ENCODE data around the gene TRIM28.

TRIM28 gene

GRCh38 chr19:58548859-58549663, 5.2 kb downstream of the TRIM28 start:
- ChIA-PET POLR2A (no interaction called here), CTCF (no interaction called here)
- no peak for TF ChIP-seq CTCF (IDR thresholded peaks at IDR 0.05; ENCODE audit: insufficient read depth, low read length, missing control alignments)

GRCh38 chr19:58549664-58550361, 5.9 kb downstream of the TRIM28 start:
- POLR2A ChIA-PET = no interaction called here
- H3K4me3 ChIP-seq (ENCODE audit: low read depth, low read length) = no peak overlapping the region
- TF ChIP-seq CTCF (IDR thresholded peaks at IDR 0.05; ENCODE audit: insufficient read depth, low read length, missing control alignments) = no peak
- CTCF ChIA-PET = no interaction called here
- no peak for DNase-seq (ENCODE audit: low read depth, low spot score)

More at GRCh38 chr19:58548859-58549663, 5.2 kb downstream of the TRIM28 start:
- no peak overlapping the region for H3K4me3 ChIP-seq (ENCODE audit: low read depth, low read length)
- DNase-seq (ENCODE audit: low read depth, low spot score) = no peak

- POLR2A ChIA-PET = no interaction called here
Measured at GRCh38 chr19:58550362-58551122, 6.7 kb downstream of the TRIM28 start.

GRCh38 chr19:58551123-58551497, 7.2 kb downstream of the TRIM28 start:
- CTCF ChIA-PET = no interaction called here
- no peak for TF ChIP-seq CTCF (IDR thresholded peaks at IDR 0.05; ENCODE audit: insufficient read depth, low read length, missing control alignments)
- H3K4me3 ChIP-seq (ENCODE audit: low read depth, low read length) = no peak overlapping the region
- POLR2A ChIA-PET = interaction anchor here (0.6 kb wide), 1 partner anchor 10 kb away, joined by 3 read pairs; no protein-coding TSS in a partner anchor
- no peak for DNase-seq (ENCODE audit: low read depth, low spot score)

More at GRCh38 chr19:58550362-58551122, 6.7 kb downstream of the TRIM28 start:
- CTCF ChIA-PET = no interaction called here
- no peak for TF ChIP-seq CTCF (IDR thresholded peaks at IDR 0.05; ENCODE audit: insufficient read depth, low read length, missing control alignments)
- no peak for DNase-seq (ENCODE audit: low read depth, low spot score)
- no peak overlapping the region for H3K4me3 ChIP-seq (ENCODE audit: low read depth, low read length)

GRCh38 chr19:58551577-58552471, 8.0 kb downstream of the TRIM28 start:
- CTCF ChIA-PET = interaction anchor here (0.9 to 3.7 kb wide), 2 partner anchors 8 to 32 kb away, joined by 3 to 37 read pairs; partner anchors contain the start of genes TRIM28 and ZBTB45

More at GRCh38 chr19:58551577-58552471, 8.0 kb downstream of the TRIM28 start:
- H3K4me3 ChIP-seq (ENCODE audit: low read depth, low read length) = no peak overlapping the region
- no peak for DNase-seq (ENCODE audit: low read depth, low spot score)
- POLR2A ChIA-PET = interaction anchor here (0.6 kb wide), 1 partner anchor 9 kb away, joined by 3 read pairs; no protein-coding TSS in a partner anchor
- no peak for TF ChIP-seq CTCF (IDR thresholded peaks at IDR 0.05; ENCODE audit: insufficient read depth, low read length, missing control alignments)

Measured in AG04449 (cell line).